PC-9 (cell line): ENCODE data around the gene PASK. TPM values are rescaled to one million over a fixed set of nuclear protein-coding genes. Genes with fewer than 3 reads are reported as not detected.

Source experiments
- BruUV-seq: library from RNA; stranded (reverse); fragments of 400-500 nt; replicated peaks from 2 replicates; lab custom pipeline; 2021; lab: Mats Ljungman, UMichigan
- CTCF ChIA-PET: fragments of 300-600 bp; sonication (Branson Sonifier 250); formaldehyde crosslinking; loops from one replicate; lab custom pipeline; 2022; ENCODE audit warnings: antibody characterized with exemption; lab: Charles Lee
- POLR2A ChIA-PET: fragments of 300-600 bp; sonication (Branson Sonifier 250); formaldehyde crosslinking; loops from one replicate; lab custom pipeline; 2022; ENCODE audit warnings: antibody characterized with exemption; ENCODE audit not compliant: unreplicated experiment; lab: Charles Lee
- DNase-seq, 2 experiments: peaks; one replicate each; pipeline versions ENCODE4 v3.0.0 to v3.0.0-alpha.2; 2015 to 2022; ENCODE audit warnings: mixed read lengths in 1 of 2
- H2AFZ ChIP-seq: fragments of 200-600 bp; sonication (generic); 2 replicates; pipeline ENCODE4 v1.8.1; 2017; ENCODE audit warnings: antibody characterized with exemption
- H3F3A ChIP-seq: fragments of 200-600 bp; sonication (generic); 2 replicates; pipeline ENCODE4 v1.8.1; 2017; ENCODE audit warnings: antibody characterized with exemption, mild to moderate bottlenecking, low read depth; ENCODE audit not compliant: insufficient read depth
- H3K27ac ChIP-seq: fragments of 200-600 bp; sonication (generic); 2 replicates; pipeline ENCODE4 v1.6.1; 2016; ENCODE audit warnings: mixed run types
- H3K27me3 ChIP-seq: fragments of 200-600 bp; sonication (generic); 2 replicates; pipeline ENCODE4 v1.6.1; 2016; ENCODE audit warnings: low read depth, mixed run types; ENCODE audit not compliant: insufficient read depth
- H3K36me3 ChIP-seq: fragments of 200-600 bp; sonication (generic); 2 replicates; pipeline ENCODE4 v1.6.1; 2016; ENCODE audit warnings: low read depth, mixed run types
- H3K4me1 ChIP-seq: fragments of 200-600 bp; sonication (generic); replicated peaks from 2 replicates; pipeline ENCODE4 v1.6.1; 2016; ENCODE audit warnings: mixed run types; ENCODE audit not compliant: insufficient read depth
- H3K4me2 ChIP-seq: fragments of 200-600 bp; sonication (generic); 2 replicates; pipeline ENCODE4 v1.6.1; 2017; ENCODE audit warnings: mixed run types
- H3K4me3 ChIP-seq: fragments of 200-600 bp; sonication (generic); 2 replicates; pipeline ENCODE4 v1.6.1; 2016; ENCODE audit warnings: mixed run types
- H3K79me2 ChIP-seq: fragments of 200-600 bp; sonication (generic); 2 replicates; pipeline ENCODE4 v1.6.1; 2017; ENCODE audit warnings: low read depth, mixed run types
- H3K9me2 ChIP-seq: fragments of 200-600 bp; sonication (generic); 2 replicates; pipeline ENCODE4 v1.8.1; 2017; ENCODE audit warnings: mild to moderate bottlenecking; ENCODE audit not compliant: insufficient read depth
- H3K9me3 ChIP-seq: fragments of 200-600 bp; sonication (generic); 2 replicates; pipeline ENCODE4 v1.8.1; 2016; ENCODE audit warnings: low read depth; ENCODE audit not compliant: insufficient read depth
- H4K20me1 ChIP-seq: fragments of 200-600 bp; sonication (generic); 2 replicates; pipeline ENCODE4 v1.8.1; 2017; ENCODE audit not compliant: insufficient read depth
- CTCF ChIP-seq: fragments of 200-600 bp; sonication (generic); conservative IDR thresholded peaks from 2 replicates; pipeline ENCODE4 v1.6.1; 2017; ENCODE audit warnings: mixed run types, antibody characterized with exemption, mild to moderate bottlenecking, moderate library complexity
- EZH2 ChIP-seq: fragments of 200-600 bp; sonication (generic); IDR thresholded peaks from 2 replicates; pipeline ENCODE4 v1.8.0; 2017; ENCODE audit warnings: antibody characterized with exemption, low read depth
- intact Hi-C: fragments of 100-400 bp; cut with micrococcal nuclease; formaldehyde crosslinking; loops from one replicate; pipeline ENCODE4 v1.10.0; 2022; ENCODE audit not compliant: unreplicated experiment
- total RNA-seq: library from RNA; stranded (reverse); gene quantifications from 2 replicates; pipeline ENCODE4 v1.2.3, GENCODE V29; 2021

Gene PASK
- total RNA-seq, 1 experiment from 2014 or later, result 77.5 TPM

DNA sequence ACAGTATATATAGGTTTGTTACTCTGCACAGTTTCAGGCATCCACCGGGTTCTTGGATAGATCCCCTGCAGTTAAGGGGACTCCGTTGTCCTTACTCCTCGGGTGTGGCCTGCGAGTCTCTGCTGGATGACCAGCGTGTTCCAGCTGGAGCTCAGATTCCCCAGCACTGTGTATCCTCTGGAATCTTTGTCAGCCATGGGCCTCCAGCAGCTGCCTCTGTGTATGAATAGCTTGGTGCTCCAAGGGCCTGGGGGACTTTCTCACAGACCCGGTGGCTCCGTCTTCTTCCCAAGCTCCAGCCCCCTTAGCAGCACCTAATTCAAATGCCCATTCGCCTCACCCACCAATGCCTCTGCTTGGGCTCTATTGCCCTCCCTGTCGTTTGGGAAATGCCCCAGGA, 45.5 kb upstream of the PASK start:
- no peaks in the 10 kb centered on the region for H3K36me3 ChIP-seq
- no peak for DNase-seq
- CTCF ChIA-PET, result no interaction called here
- no peaks in the 10 kb centered on the region for H4K20me1 ChIP-seq
- no peak overlapping the region for H3K27ac ChIP-seq
- H3K4me1 ChIP-seq, result no peaks in the 10 kb centered on the region
- no peak for TF ChIP-seq EZH2
- TF ChIP-seq CTCF, result no peak
- H3K79me2 ChIP-seq, result no peaks in the 10 kb centered on the region
- H3K27me3 ChIP-seq, result peaks cover 32% of the 10 kb centered on the region
- BruUV-seq, result no TSS peak
- H3K4me2 ChIP-seq, result no peak overlapping the region
- no peaks in the 10 kb centered on the region for H3F3A ChIP-seq
- H3K9me3 ChIP-seq, result no peaks in the 10 kb centered on the region
- no peaks in the 10 kb centered on the region for H3K9me2 ChIP-seq
- no peak overlapping the region for H3K4me3 ChIP-seq
- intact Hi-C loops, result no loop called here
- POLR2A ChIA-PET, result interaction anchor here (0.7 kb wide), 1 partner anchor 441 kb away, joined by 20 read pairs; no protein-coding TSS in a partner anchor
- no peak overlapping the region for H2AFZ ChIP-seq

- H3K4me3 ChIP-seq, result no peak overlapping the region
- DNase-seq, result no peak
- no peaks in the 10 kb centered on the region for H3K79me2 ChIP-seq
- ChIA-PET CTCF (no interaction called here), POLR2A (no interaction called here)
- no peak overlapping the region for H3K4me2 ChIP-seq
- no peak overlapping the region for H2AFZ ChIP-seq
- no peaks in the 10 kb centered on the region for H3K36me3 ChIP-seq
- no peak overlapping the region for H3K27ac ChIP-seq
- no peaks in the 10 kb centered on the region for H3F3A ChIP-seq
- H4K20me1 ChIP-seq, result no peaks in the 10 kb centered on the region
- H3K9me3 ChIP-seq, result no peaks in the 10 kb centered on the region
- intact Hi-C loops, result no loop called here
- H3K4me1 ChIP-seq, result no peaks in the 10 kb centered on the region
- TF ChIP-seq EZH2, result no peak
- no peak for TF ChIP-seq CTCF
- no peaks in the 10 kb centered on the region for H3K9me2 ChIP-seq
- no TSS peak for BruUV-seq
- peaks cover 48% of the 10 kb centered on the region for H3K27me3 ChIP-seq
These were observed 44.0 kb upstream of the PASK start for GRCh38 chr2:241193271-241193670.

DNA sequence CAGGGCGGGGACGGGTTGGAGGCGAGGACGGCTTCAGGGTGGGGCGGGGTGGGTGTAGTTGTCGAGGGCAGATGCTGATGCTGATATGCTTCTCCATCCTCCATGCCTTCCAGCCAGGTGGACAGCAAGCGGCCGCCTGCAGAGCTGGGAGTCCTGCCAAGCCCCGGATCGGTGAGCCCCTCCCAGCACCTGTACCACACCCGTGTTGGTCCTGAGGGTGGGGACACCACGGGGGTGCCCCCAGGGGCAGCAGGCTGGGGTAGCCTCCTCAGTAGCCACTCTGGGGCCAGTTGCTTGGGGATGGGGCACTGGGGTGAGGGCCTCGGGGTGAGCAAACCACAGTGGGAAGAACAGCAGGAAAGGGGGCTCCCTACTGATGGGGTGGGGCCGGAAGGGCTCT, 41.8 kb upstream of the PASK start:
- CTCF ChIA-PET, result no interaction called here
- Histone ChIP-seq H3K9me3 (no peaks in the 10 kb centered on the region), H2AFZ (no peak overlapping the region), H3K36me3 (no peaks in the 10 kb centered on the region), H4K20me1 (no peaks in the 10 kb centered on the region), H3K4me2 (no peak overlapping the region), H3K9me2 (no peaks in the 10 kb centered on the region), H3K79me2 (no peaks in the 10 kb centered on the region), H3K4me1 (no peaks in the 10 kb centered on the region), H3K27me3 (peaks cover 47% of the 10 kb centered on the region), H3K4me3 (no peak overlapping the region), H3F3A (no peaks in the 10 kb centered on the region), H3K27ac (no peak overlapping the region)
- TF ChIP-seq EZH2 (no peak), CTCF (no peak)
- intact Hi-C loops, result no loop called here
- peak in 1 of 2 experiments; percentile 66 for DNase-seq
- POLR2A ChIA-PET, result interaction anchor here (0.6 kb wide), 1 partner anchor 653 kb away, joined by 19 read pairs; no protein-coding TSS in a partner anchor
- BruUV-seq, result no TSS peak
